HepG2 (cell line): Measurements from ENCODE around the gene BLCAP. TPM values are rescaled to one million over a fixed set of nuclear protein-coding genes. Genes with fewer than 3 reads are reported as not detected.

ENCODE experiments used
- ATAC-seq: fragments of 200-7000 bp; cut with Tn5 transposase; 3 replicates; pipeline ENCODE4 v1.9.1; 2020; ENCODE audit warnings: mild to moderate bottlenecking, moderate library complexity
- BruUV-seq: library from RNA; stranded (reverse); fragments of 400-500 nt; replicated peaks from 2 replicates; lab custom pipeline; 2021; lab: Mats Ljungman, UMichigan
- CTCF ChIA-PET: fragments of 300-600 bp; formaldehyde crosslinking; extraction: SDS; loops from one replicate; lab custom pipeline; 2021; ENCODE audit warnings: low total read pairs, inconsistent platforms, low intra/inter-chr PET ratio; lab: Yijun Ruan, JAX
- POLR2A ChIA-PET: fragments of 350-600 bp; sonication (Branson Sonifier 250); formaldehyde crosslinking; loops from one replicate; lab custom pipeline; 2020; ENCODE audit warnings: antibody characterized with exemption, inconsistent platforms; lab: Yijun Ruan, JAX
- DNase-seq: peaks from one replicate; pipeline ENCODE4 v3.0.0-alpha.2; 2015; ENCODE audit warnings: low spot score
- FAIRE-seq: peaks from 3 replicates; lab custom pipeline; 2011; peaks lifted over from hg19 to GRCh38; lab: Jason Lieb, UNC
- H2AFZ ChIP-seq: one replicate; pipeline ENCODE4 v1.6.1; 2011; ENCODE audit warnings: low read length, inconsistent platforms
- H3K27ac ChIP-seq: fragments of 300-600 bp; 3 replicates; pipeline ENCODE4 v1.8.0; 2011; ENCODE audit warnings: mixed run types, mild to moderate bottlenecking, mixed read lengths, low read length, inconsistent platforms; ENCODE audit not compliant: insufficient read depth; ENCODE audit errors: extremely low read length
- H3K27me3 ChIP-seq, 2 experiments: fragments of 200-600 bp in 1 of 2; 2 replicates in 1 of 2; 3 replicates in 1 of 2; pipeline versions ENCODE4 v1.6.0 to v1.8.0; 2011; ENCODE audit warnings: low read length in 2 of 2, mild to moderate bottlenecking in 2 of 2, moderate library complexity in 2 of 2, inconsistent platforms in 1 of 2; ENCODE audit not compliant: insufficient read depth in 2 of 2, control insufficient read depth in 1 of 2
- H3K36me3 ChIP-seq, 2 experiments: fragments of 200-600 bp in 1 of 2; replicated peaks in 1 of 2; 2 replicates in 1 of 2; 3 replicates in 1 of 2; pipeline versions ENCODE4 v1.5.1 to v1.8.0; 2011; ENCODE audit warnings: low read length in 2 of 2, inconsistent platforms in 1 of 2; ENCODE audit not compliant: insufficient read depth in 2 of 2, control insufficient read depth in 1 of 2
- H3K4me1 ChIP-seq: 2 replicates; pipeline ENCODE4 v1.5.1; 2012; ENCODE audit warnings: low read length, inconsistent platforms; ENCODE audit not compliant: insufficient read depth
- H3K4me2 ChIP-seq: 2 replicates; pipeline ENCODE4 v1.6.0; 2011; ENCODE audit warnings: low read depth, low read length, inconsistent platforms
- H3K4me3 ChIP-seq, 3 experiments: fragments of 200-600 bp in 1 of 3; sonication (generic), shearing (Covaris generic) in 1 of 3; replicated peaks in 1 of 3; 2 replicates each; pipeline ENCODE4 v1.5.1; 2011 to 2016; ENCODE audit warnings: low read length in 3 of 3, inconsistent platforms in 2 of 3, low read depth in 2 of 3, mild to moderate bottlenecking in 2 of 3, control low read depth in 1 of 3, mixed read lengths in 1 of 3; ENCODE audit not compliant: insufficient read depth in 1 of 3
- H3K79me2 ChIP-seq: one replicate; pipeline ENCODE4 v1.6.1; 2011; ENCODE audit warnings: low read length, inconsistent platforms; ENCODE audit not compliant: insufficient read depth
- H3K9ac ChIP-seq: 2 replicates; pipeline ENCODE4 v1.6.0; 2011; ENCODE audit warnings: mild to moderate bottlenecking, low read depth, low read length, inconsistent platforms; ENCODE audit not compliant: insufficient read depth
- H3K9me3 ChIP-seq: 2 replicates; pipeline ENCODE4 v1.5.1; 2012; ENCODE audit warnings: mild to moderate bottlenecking, low read length
- H4K20me1 ChIP-seq: 2 replicates; pipeline ENCODE4 v1.6.0; 2011; ENCODE audit warnings: inconsistent platforms, mild to moderate bottlenecking, low read length, moderate library complexity; ENCODE audit not compliant: insufficient read depth
- AGO2 ChIP-seq: fragments of 200-400 bp; formaldehyde crosslinking; optimal IDR thresholded peaks from 2 replicates; pipeline ENCODE3; 2017; ENCODE audit warnings: mild to moderate bottlenecking, low read depth, low read length, moderate library complexity
- CENPX ChIP-seq: sonication (generic); formaldehyde crosslinking; IDR thresholded peaks from 2 replicates; pipeline ENCODE4 v1.9.0; 2021; ENCODE audit warnings: mild to moderate bottlenecking, missing genetic modification reagents, moderate library complexity
- ELF4 ChIP-seq: sonication (generic); formaldehyde crosslinking; IDR thresholded peaks from 2 replicates; pipeline ENCODE4 v1.5.0; 2020; ENCODE audit warnings: missing genetic modification reagents, mild to moderate bottlenecking, moderate library complexity, borderline replicate concordance
- HOXA3 ChIP-seq: sonication (generic); formaldehyde crosslinking; IDR thresholded peaks from 2 replicates; pipeline ENCODE4 v1.5.0; 2020; ENCODE audit warnings: missing genetic modification reagents
- KDM3A ChIP-seq: IDR thresholded peaks from 2 replicates; pipeline ENCODE4 v1.6.1; 2018; ENCODE audit warnings: low read depth, missing compliant biosample characterization
- KDM4B ChIP-seq: sonication (generic); formaldehyde crosslinking; IDR thresholded peaks from 2 replicates; pipeline ENCODE4 v1.4.0; 2020; ENCODE audit warnings: missing genetic modification reagents
- KLF6 ChIP-seq: IDR thresholded peaks from 2 replicates; pipeline ENCODE4 v1.8.0; 2016; ENCODE audit warnings: missing biosample characterization, missing genetic modification reagents
- MTA1 ChIP-seq: sonication (generic); formaldehyde crosslinking; IDR thresholded peaks from 2 replicates; pipeline ENCODE4 v1.4.0; 2020; ENCODE audit warnings: missing genetic modification reagents, mild to moderate bottlenecking, borderline replicate concordance
- NBN ChIP-seq: fragments of 450-650 bp; conservative IDR thresholded peaks from 2 replicates; pipeline ENCODE4 v1.6.1; 2017
- ZBTB38 ChIP-seq: sonication (generic); formaldehyde crosslinking; IDR thresholded peaks from 2 replicates; pipeline ENCODE4 v1.5.1; 2020; ENCODE audit warnings: mild to moderate bottlenecking, missing genetic modification reagents
- ZFP37 ChIP-seq: sonication (generic); formaldehyde crosslinking; IDR thresholded peaks from 2 replicates; pipeline ENCODE4 v1.4.0; 2020; ENCODE audit warnings: missing genetic modification reagents, borderline replicate concordance
- ZNF605 ChIP-seq: sonication (generic); formaldehyde crosslinking; IDR thresholded peaks from 2 replicates; pipeline ENCODE4 v1.8.0; 2022; ENCODE audit warnings: mild to moderate bottlenecking, missing genetic modification reagents
- ZNF768 ChIP-seq: sonication (generic); formaldehyde crosslinking; IDR thresholded peaks from 2 replicates; pipeline ENCODE4 v1.4.0; 2020; ENCODE audit warnings: missing genetic modification reagents
- ZZZ3 ChIP-seq: sonication (generic); formaldehyde crosslinking; IDR thresholded peaks from 2 replicates; pipeline ENCODE4 v1.4.0; 2020; ENCODE audit warnings: missing genetic modification reagents, mild to moderate bottlenecking, borderline replicate concordance
- WGBS: methylation state at CpG from one replicate; pipeline ENCODE4 v1.1.6; 2017; ENCODE audit warnings: low lambda C conversion rate; 5-methylcytosine and 5-hydroxymethylcytosine counted together
- in situ Hi-C: cut with HindIII; loops from 2 replicates; pipeline ENCODE4 v1.10.0; 2017; ENCODE audit warnings: low pct_unique_long_range_greater_than_20kb; ENCODE audit not compliant: extremely low pct_ligation_motif_present
- intact Hi-C: fragments of 100-400 bp; cut with micrococcal nuclease; formaldehyde crosslinking; loops from one replicate; pipeline ENCODE4 v1.10.0; 2022; ENCODE audit not compliant: unreplicated experiment
- polyA plus RNA-seq, 8 experiments: library from polyadenylated mRNA; depleted of rRNA in 3 of 8; stranded (reverse) in 7 of 8; unstranded in 1 of 8; fragments of >200 nt; fragmentation: Illumina TruSeq in 4 of 8; extraction: Trizol in 4 of 8; gene quantifications; 2 replicates each; pipeline versions ENCODE4 v1.2.1 to v1.2.3, GENCODE V29; 2011 to 2016; ENCODE audit warnings: low read depth in 4 of 8, missing spikeins in 1 of 8, mixed read lengths in 1 of 8; ENCODE audit not compliant: insufficient read depth in 1 of 8
- total RNA-seq, 5 experiments: library from RNA; depleted of rRNA; stranded (reverse); fragments of >200 nt; fragmentation: Illumina TruSeq; extraction: Trizol; gene quantifications; 2 replicates each; pipeline ENCODE4 v1.2.3, GENCODE V29; 2016; ENCODE audit warnings: low read depth in 1 of 5
- TF ChIP-seq, protein P1 (sequence below): sonication (generic); formaldehyde crosslinking; IDR thresholded peaks from 2 replicates; pipeline ENCODE4 v1.4.0; 2020; ENCODE audit warnings: missing genetic modification reagents
- TF ChIP-seq, protein P2 (sequence below): sonication (generic); formaldehyde crosslinking; IDR thresholded peaks from 2 replicates; pipeline ENCODE4 v1.5.1; 2020; ENCODE audit warnings: missing genetic modification reagents, mild to moderate bottlenecking, borderline replicate concordance
- TF ChIP-seq, protein P3 (sequence below): IDR thresholded peaks from 2 replicates; pipeline ENCODE4 v1.6.1; 2016; ENCODE audit warnings: missing compliant biosample characterization, missing genetic modification reagents, borderline replicate concordance

BLCAP gene
- total and polyA plus RNA-seq, 2 of the 13 experiments (the other 11 are each of a cell fraction or from before 2014, with no cell fraction given), result 52.4 to 86.8 TPM

DNA sequence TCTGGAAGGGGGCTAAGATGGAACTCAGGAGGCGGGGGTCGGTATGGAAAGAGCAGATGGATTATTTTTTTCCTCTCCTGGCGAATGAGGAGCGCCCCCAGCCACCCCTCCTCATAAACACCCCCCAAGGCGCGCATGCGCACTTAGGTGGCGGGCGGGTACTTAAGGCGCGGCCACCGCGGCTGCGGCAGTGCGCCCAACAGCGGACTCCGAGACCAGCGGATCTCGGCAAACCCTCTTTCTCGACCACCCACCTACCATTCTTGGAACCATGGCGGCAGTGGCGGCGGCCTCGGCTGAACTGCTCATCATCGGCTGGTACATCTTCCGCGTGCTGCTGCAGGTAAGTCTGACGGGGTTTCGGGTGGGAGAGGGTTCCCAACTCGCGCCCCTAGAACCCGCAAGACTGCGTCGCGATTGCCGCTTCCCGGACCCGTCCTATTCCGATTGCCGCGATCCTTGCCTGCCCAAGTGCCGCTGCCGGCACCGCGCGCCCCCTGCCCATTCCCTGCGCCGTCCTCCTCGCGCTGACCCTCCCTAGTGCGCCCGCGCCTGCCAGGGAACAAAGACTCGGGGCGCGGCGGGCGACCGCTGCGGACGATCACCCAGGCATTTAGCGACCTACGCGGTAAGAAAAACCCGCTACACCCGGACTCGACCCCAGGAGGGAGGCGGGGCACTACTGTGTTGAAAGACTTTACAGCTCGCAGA, 6.5 kb downstream of the BLCAP start, which contains the start of gene NNAT:
NNAT (plus strand) TSS at position 190 of the 711 bp plus-strand sequence; CDS start at position 272, 82 bp downstream.
- Histone ChIP-seq H3K36me3 (peaks cover 11 to 32% of the 10 kb centered on the region in 2 experiments), H3K4me3 (no peak within 1 kb of the TSS), H3K9me3 (no peaks in the 10 kb centered on the region), H3K9ac (no peak within 1 kb of the TSS), H3K27ac (no peak within 1 kb of the TSS), H3K79me2 (peaks cover 82% of the 10 kb centered on the region), H3K4me2 (no peak within 1 kb of the TSS), H2AFZ (no peak within 1 kb of the TSS), H3K4me1 (peaks cover 61% of the 10 kb centered on the region), H3K27me3 (no peaks in the 10 kb centered on the region), H4K20me1 (peaks cover 47% of the 10 kb centered on the region)
- ATAC-seq, result no peak
- CTCF ChIA-PET, result no interaction called here
- intact Hi-C loops (no loop called here), in situ Hi-C loops (no loop called here)
- no peak for DNase-seq
- POLR2A ChIA-PET, result no interaction called here
- no peak for FAIRE-seq
- BruUV-seq, result no TSS peak
- 97% methylated on average over 69 of the region's 69 CpGs for WGBS
- TF ChIP-seq HOXA3 (CRISPR knock-in tag) (peak; percentile 25; the same call in 1 of the 2 replicates), MTA1 (CRISPR knock-in tag) (peak; percentile 23; the same call in 1 of the 2 replicates), ZBTB38 (CRISPR knock-in tag) (peak; percentile 64; the same call in 1 of the 2 replicates), CENPX (no peak), NBN (no peak), ELF4 (CRISPR knock-in tag) (no peak), KLF6 (CRISPR knock-in tag) (no peak), AGO2 (peak; percentile 73), ZZZ3 (CRISPR knock-in tag) (0 out of 2 replicates have a peak, but pooled peaks have one; percentile 36), KDM3A (CRISPR knock-in tag) (no peak), ZNF605 (CRISPR knock-in tag) (no peak), KDM4B (no peak), ZNF768 (peak; percentile 26; the same call in 1 of the 2 replicates), ZFP37 (CRISPR knock-in tag) (no peak)
- TF ChIP-seq, protein P1, sequence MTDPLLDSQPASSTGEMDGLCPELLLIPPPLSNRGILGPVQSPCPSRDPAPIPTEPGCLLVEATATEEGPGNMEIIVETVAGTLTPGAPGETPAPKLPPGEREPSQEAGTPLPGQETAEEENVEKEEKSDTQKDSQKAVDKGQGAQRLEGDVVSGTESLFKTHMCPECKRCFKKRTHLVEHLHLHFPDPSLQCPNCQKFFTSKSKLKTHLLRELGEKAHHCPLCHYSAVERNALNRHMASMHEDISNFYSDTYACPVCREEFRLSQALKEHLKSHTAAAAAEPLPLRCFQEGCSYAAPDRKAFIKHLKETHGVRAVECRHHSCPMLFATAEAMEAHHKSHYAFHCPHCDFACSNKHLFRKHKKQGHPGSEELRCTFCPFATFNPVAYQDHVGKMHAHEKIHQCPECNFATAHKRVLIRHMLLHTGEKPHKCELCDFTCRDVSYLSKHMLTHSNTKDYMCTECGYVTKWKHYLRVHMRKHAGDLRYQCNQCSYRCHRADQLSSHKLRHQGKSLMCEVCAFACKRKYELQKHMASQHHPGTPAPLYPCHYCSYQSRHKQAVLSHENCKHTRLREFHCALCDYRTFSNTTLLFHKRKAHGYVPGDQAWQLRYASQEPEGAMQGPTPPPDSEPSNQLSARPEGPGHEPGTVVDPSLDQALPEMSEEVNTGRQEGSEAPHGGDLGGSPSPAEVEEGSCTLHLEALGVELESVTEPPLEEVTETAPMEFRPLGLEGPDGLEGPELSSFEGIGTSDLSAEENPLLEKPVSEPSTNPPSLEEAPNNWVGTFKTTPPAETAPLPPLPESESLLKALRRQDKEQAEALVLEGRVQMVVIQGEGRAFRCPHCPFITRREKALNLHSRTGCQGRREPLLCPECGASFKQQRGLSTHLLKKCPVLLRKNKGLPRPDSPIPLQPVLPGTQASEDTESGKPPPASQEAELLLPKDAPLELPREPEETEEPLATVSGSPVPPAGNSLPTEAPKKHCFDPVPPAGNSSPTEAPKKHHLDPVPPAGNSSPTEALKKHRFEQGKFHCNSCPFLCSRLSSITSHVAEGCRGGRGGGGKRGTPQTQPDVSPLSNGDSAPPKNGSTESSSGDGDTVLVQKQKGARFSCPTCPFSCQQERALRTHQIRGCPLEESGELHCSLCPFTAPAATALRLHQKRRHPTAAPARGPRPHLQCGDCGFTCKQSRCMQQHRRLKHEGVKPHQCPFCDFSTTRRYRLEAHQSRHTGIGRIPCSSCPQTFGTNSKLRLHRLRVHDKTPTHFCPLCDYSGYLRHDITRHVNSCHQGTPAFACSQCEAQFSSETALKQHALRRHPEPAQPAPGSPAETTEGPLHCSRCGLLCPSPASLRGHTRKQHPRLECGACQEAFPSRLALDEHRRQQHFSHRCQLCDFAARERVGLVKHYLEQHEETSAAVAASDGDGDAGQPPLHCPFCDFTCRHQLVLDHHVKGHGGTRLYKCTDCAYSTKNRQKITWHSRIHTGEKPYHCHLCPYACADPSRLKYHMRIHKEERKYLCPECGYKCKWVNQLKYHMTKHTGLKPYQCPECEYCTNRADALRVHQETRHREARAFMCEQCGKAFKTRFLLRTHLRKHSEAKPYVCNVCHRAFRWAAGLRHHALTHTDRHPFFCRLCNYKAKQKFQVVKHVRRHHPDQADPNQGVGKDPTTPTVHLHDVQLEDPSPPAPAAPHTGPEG (CRISPR knock-in tag), result no peak
- TF ChIP-seq, protein P2, sequence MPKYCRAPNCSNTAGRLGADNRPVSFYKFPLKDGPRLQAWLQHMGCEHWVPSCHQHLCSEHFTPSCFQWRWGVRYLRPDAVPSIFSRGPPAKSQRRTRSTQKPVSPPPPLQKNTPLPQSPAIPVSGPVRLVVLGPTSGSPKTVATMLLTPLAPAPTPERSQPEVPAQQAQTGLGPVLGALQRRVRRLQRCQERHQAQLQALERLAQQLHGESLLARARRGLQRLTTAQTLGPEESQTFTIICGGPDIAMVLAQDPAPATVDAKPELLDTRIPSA (CRISPR knock-in tag), result no peak
- TF ChIP-seq, protein P3, sequence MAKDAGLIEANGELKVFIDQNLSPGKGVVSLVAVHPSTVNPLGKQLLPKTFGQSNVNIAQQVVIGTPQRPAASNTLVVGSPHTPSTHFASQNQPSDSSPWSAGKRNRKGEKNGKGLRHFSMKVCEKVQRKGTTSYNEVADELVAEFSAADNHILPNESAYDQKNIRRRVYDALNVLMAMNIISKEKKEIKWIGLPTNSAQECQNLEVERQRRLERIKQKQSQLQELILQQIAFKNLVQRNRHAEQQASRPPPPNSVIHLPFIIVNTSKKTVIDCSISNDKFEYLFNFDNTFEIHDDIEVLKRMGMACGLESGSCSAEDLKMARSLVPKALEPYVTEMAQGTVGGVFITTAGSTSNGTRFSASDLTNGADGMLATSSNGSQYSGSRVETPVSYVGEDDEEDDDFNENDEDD, result no peak
